ENCODE measurements around the gene COL8A1. TPM values are rescaled to one million over a fixed set of nuclear protein-coding genes. Genes with fewer than 3 reads are reported as not detected.
A peak's percentile ranks its signal among the peaks of the same experiment; 100 is the strongest.

COL8A1 gene
- total and polyA plus RNA-seq, 2 donors: 0.09 to 5.9 TPM

GRCh38 chr3:99678023-99678422 is 39.6 kb downstream of the COL8A1 start:
- no peaks in the 10 kb centered on the region for H3K36me3 ChIP-seq (ENCODE audit: control insufficient read depth in 2 of 2, insufficient read depth in 2 of 2, low read length in 1 of 2)
- DNase-seq (ENCODE audit: low read depth in 6 of 9, low spot score in 9 of 9): no peak
- WGBS: 94% methylated on average over 1 of the region's 1 CpG
- no peaks in the 10 kb centered on the region for H3K4me1 ChIP-seq (ENCODE audit: control insufficient read depth in 2 of 2, insufficient read depth in 2 of 2, low read length in 2 of 2)
- no peaks in the 10 kb centered on the region for H3K9me3 ChIP-seq (ENCODE audit: control insufficient read depth in 2 of 2, insufficient read depth in 1 of 2, low read length in 1 of 2)
- no peaks in the 10 kb centered on the region for H3K27me3 ChIP-seq (ENCODE audit: control insufficient read depth in 2 of 2, insufficient read depth in 1 of 2, low read length in 1 of 2)
- H3K27ac ChIP-seq (ENCODE audit: low read depth in 1 of 2, low read length in 1 of 2): no peak overlapping the region
- no peak overlapping the region for H3K4me3 ChIP-seq (ENCODE audit: low read length in 2 of 2)

DNA sequence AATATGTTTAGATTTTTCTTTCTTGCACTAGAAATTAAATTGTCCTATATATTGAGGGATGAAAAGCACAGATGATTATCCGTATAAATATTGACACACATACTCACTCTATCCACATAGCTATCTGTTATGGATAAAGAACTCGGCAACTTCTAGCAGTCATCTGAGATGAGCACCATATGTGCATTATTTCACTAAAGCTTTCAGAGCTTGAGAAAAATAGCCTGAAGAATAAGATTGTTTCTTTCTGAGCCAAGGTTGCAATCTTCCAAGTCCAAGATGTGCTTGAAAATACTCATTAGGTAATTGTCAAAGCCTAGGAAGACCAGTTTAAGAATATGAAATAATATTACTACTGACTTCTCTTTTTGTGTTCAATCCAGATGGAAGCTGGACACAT is 40.5 kb downstream of the COL8A1 start:
- Histone ChIP-seq H3K27me3 (ENCODE audit: control insufficient read depth in 2 of 2, insufficient read depth in 1 of 2, low read length in 1 of 2) (no peaks in the 10 kb centered on the region), H3K9me3 (ENCODE audit: control insufficient read depth in 2 of 2, insufficient read depth in 1 of 2, low read length in 1 of 2) (no peaks in the 10 kb centered on the region), H3K27ac (ENCODE audit: low read depth in 1 of 2, low read length in 1 of 2) (no peak overlapping the region), H3K36me3 (ENCODE audit: control insufficient read depth in 2 of 2, insufficient read depth in 2 of 2, low read length in 1 of 2) (no peaks in the 10 kb centered on the region), H3K4me1 (ENCODE audit: control insufficient read depth in 2 of 2, insufficient read depth in 2 of 2, low read length in 2 of 2) (no peaks in the 10 kb centered on the region), H3K4me3 (ENCODE audit: low read length in 2 of 2) (no peak overlapping the region)
- 96% methylated on average over 2 of the region's 2 CpGs for whole genome bisulfite sequencing
- DNase-seq (ENCODE audit: low read depth in 6 of 9, low spot score in 9 of 9): no peak

GRCh38 chr3:99681512-99681911 is 43.1 kb downstream of the COL8A1 start:
- H3K4me1 ChIP-seq (ENCODE audit: control insufficient read depth in 2 of 2, insufficient read depth in 2 of 2, low read length in 2 of 2): no peaks in the 10 kb centered on the region
- no peak overlapping the region for H3K27ac ChIP-seq (ENCODE audit: low read depth in 1 of 2, low read length in 1 of 2)
- no peak overlapping the region for H3K4me3 ChIP-seq (ENCODE audit: low read length in 2 of 2)
- 92% methylated on average over 1 of the region's 1 CpG for WGBS
- no peaks in the 10 kb centered on the region for H3K36me3 ChIP-seq (ENCODE audit: control insufficient read depth in 2 of 2, insufficient read depth in 2 of 2, low read length in 1 of 2)
- DNase-seq (ENCODE audit: low read depth in 6 of 9, low spot score in 9 of 9): no peak
- H3K27me3 ChIP-seq (ENCODE audit: control insufficient read depth in 2 of 2, insufficient read depth in 1 of 2, low read length in 1 of 2): no peaks in the 10 kb centered on the region
- H3K9me3 ChIP-seq (ENCODE audit: control insufficient read depth in 2 of 2, insufficient read depth in 1 of 2, low read length in 1 of 2): no peaks in the 10 kb centered on the region

GRCh38 chr3:99681976-99682375 is 43.6 kb downstream of the COL8A1 start:
- Histone ChIP-seq H3K27me3 (ENCODE audit: control insufficient read depth in 2 of 2, insufficient read depth in 1 of 2, low read length in 1 of 2) (no peaks in the 10 kb centered on the region), H3K4me3 (ENCODE audit: low read length in 2 of 2) (no peak overlapping the region), H3K9me3 (ENCODE audit: control insufficient read depth in 2 of 2, insufficient read depth in 1 of 2, low read length in 1 of 2) (no peaks in the 10 kb centered on the region), H3K27ac (ENCODE audit: low read depth in 1 of 2, low read length in 1 of 2) (no peak overlapping the region), H3K4me1 (ENCODE audit: control insufficient read depth in 2 of 2, insufficient read depth in 2 of 2, low read length in 2 of 2) (no peaks in the 10 kb centered on the region), H3K36me3 (ENCODE audit: control insufficient read depth in 2 of 2, insufficient read depth in 2 of 2, low read length in 1 of 2) (no peaks in the 10 kb centered on the region)
- no peak for DNase-seq (ENCODE audit: low read depth in 6 of 9, low spot score in 9 of 9)
- 97% methylated on average over 9 of the region's 9 CpGs for whole genome bisulfite sequencing

GRCh38 chr3:99683465-99683864 is 45.1 kb downstream of the COL8A1 start:
- H3K27ac ChIP-seq (ENCODE audit: low read depth in 1 of 2, low read length in 1 of 2): no peak overlapping the region
- WGBS: 88% methylated on average over 1 of the region's 1 CpG
- no peaks in the 10 kb centered on the region for H3K4me1 ChIP-seq (ENCODE audit: control insufficient read depth in 2 of 2, insufficient read depth in 2 of 2, low read length in 2 of 2)
- no peak for DNase-seq (ENCODE audit: low read depth in 6 of 9, low spot score in 9 of 9)
- no peak overlapping the region for H3K4me3 ChIP-seq (ENCODE audit: low read length in 2 of 2)
- no peaks in the 10 kb centered on the region for H3K9me3 ChIP-seq (ENCODE audit: control insufficient read depth in 2 of 2, insufficient read depth in 1 of 2, low read length in 1 of 2)
- no peaks in the 10 kb centered on the region for H3K36me3 ChIP-seq (ENCODE audit: control insufficient read depth in 2 of 2, insufficient read depth in 2 of 2, low read length in 1 of 2)
- H3K27me3 ChIP-seq (ENCODE audit: control insufficient read depth in 2 of 2, insufficient read depth in 1 of 2, low read length in 1 of 2): no peaks in the 10 kb centered on the region

- H3K9me3 ChIP-seq (ENCODE audit: control insufficient read depth in 2 of 2, insufficient read depth in 1 of 2, low read length in 1 of 2): no peaks in the 10 kb centered on the region
- no peak overlapping the region for H3K4me3 ChIP-seq (ENCODE audit: low read length in 2 of 2)
- H3K27ac ChIP-seq (ENCODE audit: low read depth in 1 of 2, low read length in 1 of 2): no peak overlapping the region
- H3K36me3 ChIP-seq (ENCODE audit: control insufficient read depth in 2 of 2, insufficient read depth in 2 of 2, low read length in 1 of 2): no peaks in the 10 kb centered on the region
- H3K27me3 ChIP-seq (ENCODE audit: control insufficient read depth in 2 of 2, insufficient read depth in 1 of 2, low read length in 1 of 2): no peaks in the 10 kb centered on the region
- 89% methylated on average over 3 of the region's 3 CpGs for WGBS
- H3K4me1 ChIP-seq (ENCODE audit: control insufficient read depth in 2 of 2, insufficient read depth in 2 of 2, low read length in 2 of 2): no peaks in the 10 kb centered on the region
- DNase-seq (ENCODE audit: low read depth in 6 of 9, low spot score in 9 of 9): no peak
These were observed 45.5 kb downstream of the COL8A1 start for GRCh38 chr3:99683876-99684275.

GRCh38 chr3:99684644-99685043 is 46.2 kb downstream of the COL8A1 start:
- Histone ChIP-seq H3K4me1 (ENCODE audit: control insufficient read depth in 2 of 2, insufficient read depth in 2 of 2, low read length in 2 of 2) (no peaks in the 10 kb centered on the region), H3K4me3 (ENCODE audit: low read length in 2 of 2) (no peak overlapping the region), H3K9me3 (ENCODE audit: control insufficient read depth in 2 of 2, insufficient read depth in 1 of 2, low read length in 1 of 2) (no peaks in the 10 kb centered on the region), H3K27me3 (ENCODE audit: control insufficient read depth in 2 of 2, insufficient read depth in 1 of 2, low read length in 1 of 2) (no peaks in the 10 kb centered on the region), H3K27ac (ENCODE audit: low read depth in 1 of 2, low read length in 1 of 2) (no peak overlapping the region), H3K36me3 (ENCODE audit: control insufficient read depth in 2 of 2, insufficient read depth in 2 of 2, low read length in 1 of 2) (no peaks in the 10 kb centered on the region)
- no peak for DNase-seq (ENCODE audit: low read depth in 6 of 9, low spot score in 9 of 9)
- 84% methylated on average over 4 of the region's 4 CpGs for WGBS

GRCh38 chr3:99686469-99686868 is 48.1 kb downstream of the COL8A1 start:
- no peaks in the 10 kb centered on the region for H3K36me3 ChIP-seq (ENCODE audit: control insufficient read depth in 2 of 2, insufficient read depth in 2 of 2, low read length in 1 of 2)
- no peaks in the 10 kb centered on the region for H3K4me1 ChIP-seq (ENCODE audit: control insufficient read depth in 2 of 2, insufficient read depth in 2 of 2, low read length in 2 of 2)
- no peak for DNase-seq (ENCODE audit: low read depth in 6 of 9, low spot score in 9 of 9)
- no peaks in the 10 kb centered on the region for H3K27me3 ChIP-seq (ENCODE audit: control insufficient read depth in 2 of 2, insufficient read depth in 1 of 2, low read length in 1 of 2)
- no peak overlapping the region for H3K27ac ChIP-seq (ENCODE audit: low read depth in 1 of 2, low read length in 1 of 2)
- no peak overlapping the region for H3K4me3 ChIP-seq (ENCODE audit: low read length in 2 of 2)
- H3K9me3 ChIP-seq (ENCODE audit: control insufficient read depth in 2 of 2, insufficient read depth in 1 of 2, low read length in 1 of 2): no peaks in the 10 kb centered on the region
- 97% methylated on average over 1 of the region's 1 CpG for WGBS

DNA sequence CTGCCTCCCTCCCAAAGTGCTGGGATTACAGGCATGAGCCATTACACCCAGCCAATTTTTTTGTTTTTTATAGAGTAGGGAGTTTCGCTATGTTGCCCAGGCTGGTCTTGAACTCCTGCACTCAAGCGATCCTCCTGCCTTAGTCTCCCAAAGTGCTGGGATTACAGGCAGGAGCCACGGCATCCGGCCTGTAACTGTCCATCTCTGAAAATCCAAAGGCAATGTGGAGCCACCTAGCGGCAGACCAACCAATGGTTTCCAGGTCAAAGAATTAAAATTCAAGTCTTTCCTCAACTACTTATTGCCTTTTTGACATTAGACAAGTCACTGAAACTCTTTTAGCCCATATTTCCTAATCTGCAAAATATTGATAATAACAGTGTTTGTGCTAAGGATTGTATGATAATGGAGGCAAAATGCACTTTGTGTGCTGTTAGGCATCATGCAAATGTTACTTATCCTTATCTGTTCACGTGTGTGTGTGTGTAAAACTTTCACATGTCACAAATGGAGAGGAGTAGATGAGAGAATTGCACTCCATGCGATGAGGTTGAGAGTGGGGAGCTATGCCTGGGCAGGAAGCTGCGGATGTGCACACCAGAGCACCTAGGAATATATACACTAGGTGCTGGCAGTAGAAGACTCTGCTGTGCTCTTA is 48.7 kb downstream of the COL8A1 start:
- no peak overlapping the region for H3K4me3 ChIP-seq (ENCODE audit: low read length in 2 of 2)
- no peak overlapping the region for H3K27ac ChIP-seq (ENCODE audit: low read depth in 1 of 2, low read length in 1 of 2)
- 47% methylated on average over 8 of the region's 8 CpGs for WGBS
- no peaks in the 10 kb centered on the region for H3K4me1 ChIP-seq (ENCODE audit: control insufficient read depth in 2 of 2, insufficient read depth in 2 of 2, low read length in 2 of 2)
- H3K9me3 ChIP-seq (ENCODE audit: control insufficient read depth in 2 of 2, insufficient read depth in 1 of 2, low read length in 1 of 2): no peaks in the 10 kb centered on the region
- DNase-seq (ENCODE audit: low read depth in 6 of 9, low spot score in 9 of 9): peak in 6 of 9 donors; percentile 4 to 31 (median 12)
- no peaks in the 10 kb centered on the region for H3K36me3 ChIP-seq (ENCODE audit: control insufficient read depth in 2 of 2, insufficient read depth in 2 of 2, low read length in 1 of 2)
- no peaks in the 10 kb centered on the region for H3K27me3 ChIP-seq (ENCODE audit: control insufficient read depth in 2 of 2, insufficient read depth in 1 of 2, low read length in 1 of 2)

All from thymus (tissue), 11 donors.